Gastrocnemius medialis (tissue), 4 donors: ENCODE data around the gene HDHD5. TPM values are rescaled to one million over a fixed set of nuclear protein-coding genes. Genes with fewer than 3 reads are reported as not detected.
A peak's percentile ranks its signal among the peaks of the same experiment; 100 is the strongest.

Experiments used
- ATAC-seq, 2 donors: fragments of 150-250 bp; one replicate each; pipeline ENCODE4 v1.9.1; 2016
- DNase-seq, 2 donors: peaks; one replicate each; pipeline ENCODE4 v3.0.0-alpha.2; 2019
- H3K27ac ChIP-seq, 4 donors: fragments of 200-600 bp; sonication (generic); 1 replicate in 1 of 4; 2 replicates in 3 of 4; pipeline ENCODE4 v1.5.1; 2016 to 2018; ENCODE audit warnings: mild to moderate bottlenecking in 2 of 4, moderate library complexity in 1 of 4
- H3K27me3 ChIP-seq, 3 donors: fragments of 200-600 bp; sonication (generic) in 2 of 3; 1 replicate in 1 of 3; 2 replicates in 2 of 3; pipeline versions ENCODE4 v1.5.1 to v1.6.0; 2016 to 2019; ENCODE audit warnings: mild to moderate bottlenecking in 1 of 3, moderate library complexity in 1 of 3
- H3K36me3 ChIP-seq, 2 donors: fragments of 200-600 bp; sonication (generic) in 1 of 2; one replicate each; pipeline ENCODE4 v1.5.1; 2017 to 2018
- H3K4me1 ChIP-seq, 2 donors: fragments of 200-600 bp; sonication (generic) in 1 of 2; one replicate each; pipeline ENCODE4 v1.5.1; 2016 to 2017; ENCODE audit warnings: mild to moderate bottlenecking in 2 of 2
- H3K4me3 ChIP-seq, 4 donors: fragments of 200-600 bp; sonication (generic) in 3 of 4; 1 replicate in 1 of 4; 2 replicates in 3 of 4; pipeline ENCODE4 v1.5.1; 2016 to 2019; ENCODE audit warnings: mild to moderate bottlenecking in 2 of 4
- H3K9me3 ChIP-seq, 3 donors: fragments of 200-600 bp; sonication (generic) in 2 of 3; 1 replicate in 1 of 3; 2 replicates in 2 of 3; pipeline ENCODE4 v1.5.1; 2016 to 2019
- POLR2A ChIP-seq, 2 donors: fragments of 450-650 bp; IDR thresholded peaks; one replicate each; pipeline ENCODE4 v1.6.1; 2017; ENCODE audit warnings: antibody characterized with exemption in 2 of 2, mild to moderate bottlenecking in 2 of 2, moderate library complexity in 2 of 2
- in situ Hi-C, 4 donors: fragments of 200-750 bp; cut with MboI; loops; one replicate each; pipeline versions ENCODE4 v1.15.0 to v1.8.0; 2017; ENCODE audit warnings: low sequenced_read_pairs in 4 of 4
- intact Hi-C: fragments of 100-400 bp; cut with DNase I; formaldehyde crosslinking; loops from one replicate; pipeline ENCODE4 v1.15.1; 2023; ENCODE audit warnings: low total_unique reads
- total RNA-seq, 4 donors: library from RNA; depleted of rRNA; stranded (reverse); fragments of >200 nt; gene quantifications; one replicate each; pipeline versions ENCODE4 v1.1.0 to v1.2.3, GENCODE V29; 2016
- TF ChIP-seq, protein P1 (sequence below), 5 experiments: fragments of 450-650 bp in 3 of 5; fragments of 200-600 bp in 2 of 5; sonication (generic) in 2 of 5; IDR thresholded peaks in 4 of 5; conservative IDR thresholded peaks in 1 of 5; 1 replicate in 4 of 5; 2 replicates in 1 of 5; pipeline ENCODE4 v1.5.1; 2016 to 2019; ENCODE audit warnings: antibody characterized with exemption in 5 of 5, mild to moderate bottlenecking in 3 of 5, moderate library complexity in 3 of 5

HDHD5 gene
- total RNA-seq = 10 to 100 TPM; 32.0 to 38.5 (median 35.1) TPM

DNA sequence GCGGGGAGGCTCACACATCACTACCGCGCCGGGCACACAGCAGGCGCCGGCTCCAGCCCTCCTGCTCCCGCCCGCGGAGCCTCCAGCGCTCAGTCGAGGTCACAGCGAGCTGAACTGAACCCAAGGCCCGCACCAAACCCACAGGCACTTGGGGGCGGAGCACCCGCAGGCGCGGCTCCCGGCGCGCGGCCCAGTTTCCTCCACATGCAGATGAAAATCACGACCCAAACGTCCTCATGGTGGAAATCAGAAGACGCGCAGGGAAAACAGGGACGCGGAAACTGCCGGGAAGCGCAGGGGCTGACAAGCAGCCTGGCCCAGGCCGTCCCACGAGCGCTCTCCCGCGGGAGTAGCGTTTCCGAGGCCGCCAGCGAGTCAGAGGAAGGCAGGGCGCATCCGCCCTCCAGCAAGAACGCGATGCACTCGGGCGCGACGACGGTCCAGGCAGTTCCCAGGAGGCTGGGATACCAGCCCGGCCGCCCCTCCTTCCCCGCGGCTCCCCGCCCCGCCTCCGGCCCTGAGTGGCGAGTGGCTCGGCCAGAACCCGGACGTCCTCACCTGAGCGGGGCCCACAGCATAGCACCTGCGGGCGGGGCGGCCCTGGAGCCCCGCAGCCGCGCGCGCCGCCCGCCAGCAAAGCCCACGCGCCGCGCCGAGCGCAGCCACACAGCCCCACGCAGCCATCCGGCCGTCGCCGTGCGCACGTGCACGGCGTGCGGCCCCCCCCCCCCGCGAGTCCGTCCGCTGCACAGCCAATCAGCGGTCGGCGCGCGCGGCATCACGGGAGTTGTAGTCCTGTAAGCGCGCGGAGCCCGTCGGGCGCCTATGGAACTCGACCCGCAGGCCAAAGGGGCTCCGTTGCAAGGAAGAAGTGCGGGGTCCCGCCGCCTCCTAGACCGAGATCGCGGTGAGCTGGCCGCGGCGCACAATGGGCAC is at the start of gene HDHD5:
HDHD5 (minus strand) TSS at position 710 of the 936 bp plus-strand sequence; CDS start at position 684, 26 bp downstream.
- in situ Hi-C loops (loop anchor here in 3 of 4 donors (10.0 to 25.0 kb wide), 3 partner anchors 84 to 478 kb away; partner anchors contain the start of genes ATP6V1E1 (in 1 of the 3) and BCL2L13 (in 1 of the 3)), intact Hi-C loops (loop anchor here (5.0 kb wide), 2 partner anchors 37 to 208 kb away; partner anchors contain the start of genes CECR2 and TMEM121B)
- Histone ChIP-seq H3K4me3 (peak within 1 kb of the TSS; percentile 70 to 90 (median 80)), H3K27ac (peak within 1 kb of the TSS; percentile 91 to 94 (median 91)), H3K9me3 (no peaks in the 10 kb centered on the region), H3K4me1 (peaks cover 31 to 39% of the 10 kb centered on the region in 2 donors), H3K36me3 (no peaks in the 10 kb centered on the region), H3K27me3 (no peaks in the 10 kb centered on the region)
- TF ChIP-seq, protein P1, sequence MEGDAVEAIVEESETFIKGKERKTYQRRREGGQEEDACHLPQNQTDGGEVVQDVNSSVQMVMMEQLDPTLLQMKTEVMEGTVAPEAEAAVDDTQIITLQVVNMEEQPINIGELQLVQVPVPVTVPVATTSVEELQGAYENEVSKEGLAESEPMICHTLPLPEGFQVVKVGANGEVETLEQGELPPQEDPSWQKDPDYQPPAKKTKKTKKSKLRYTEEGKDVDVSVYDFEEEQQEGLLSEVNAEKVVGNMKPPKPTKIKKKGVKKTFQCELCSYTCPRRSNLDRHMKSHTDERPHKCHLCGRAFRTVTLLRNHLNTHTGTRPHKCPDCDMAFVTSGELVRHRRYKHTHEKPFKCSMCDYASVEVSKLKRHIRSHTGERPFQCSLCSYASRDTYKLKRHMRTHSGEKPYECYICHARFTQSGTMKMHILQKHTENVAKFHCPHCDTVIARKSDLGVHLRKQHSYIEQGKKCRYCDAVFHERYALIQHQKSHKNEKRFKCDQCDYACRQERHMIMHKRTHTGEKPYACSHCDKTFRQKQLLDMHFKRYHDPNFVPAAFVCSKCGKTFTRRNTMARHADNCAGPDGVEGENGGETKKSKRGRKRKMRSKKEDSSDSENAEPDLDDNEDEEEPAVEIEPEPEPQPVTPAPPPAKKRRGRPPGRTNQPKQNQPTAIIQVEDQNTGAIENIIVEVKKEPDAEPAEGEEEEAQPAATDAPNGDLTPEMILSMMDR (IDR thresholded peaks at IDR 0.05 in 4 of 5, conservative IDR thresholded peaks at IDR 0.05 in 1 of 5) = peak in 1 of 5 experiments; percentile 11
- peak; percentile 82 to 83 for TF ChIP-seq POLR2A (IDR thresholded peaks at IDR 0.05)
- peak; percentile 86 to 88 for DNase-seq
- peak; percentile 89 for ATAC-seq

- Histone ChIP-seq H3K36me3 (no peaks in the 10 kb centered on the region), H3K4me3 (no peak overlapping the region), H3K27ac (no peak overlapping the region), H3K4me1 (no peaks in the 10 kb centered on the region), H3K9me3 (no peaks in the 10 kb centered on the region), H3K27me3 (no peaks in the 10 kb centered on the region)
- DNase-seq = no peak
- in situ Hi-C loops = loop anchor here in 3 of 4 donors (10.0 to 25.0 kb wide), 3 partner anchors 59 to 299 kb away; no protein-coding TSS in a partner anchor
- TF ChIP-seq, protein P1 (IDR thresholded peaks at IDR 0.05 in 4 of 5, conservative IDR thresholded peaks at IDR 0.05 in 1 of 5) = peak in 1 of 5 experiments; percentile 29
- no peak for TF ChIP-seq POLR2A (IDR thresholded peaks at IDR 0.05)
- no peak for ATAC-seq
- intact Hi-C loops = loop anchor here (10.0 kb wide), 1 partner anchor 131 kb away; no protein-coding TSS in a partner anchor
These were observed 46.4 kb upstream of the HDHD5 start for GRCh38 chr22:17205432-17205831.

DNA sequence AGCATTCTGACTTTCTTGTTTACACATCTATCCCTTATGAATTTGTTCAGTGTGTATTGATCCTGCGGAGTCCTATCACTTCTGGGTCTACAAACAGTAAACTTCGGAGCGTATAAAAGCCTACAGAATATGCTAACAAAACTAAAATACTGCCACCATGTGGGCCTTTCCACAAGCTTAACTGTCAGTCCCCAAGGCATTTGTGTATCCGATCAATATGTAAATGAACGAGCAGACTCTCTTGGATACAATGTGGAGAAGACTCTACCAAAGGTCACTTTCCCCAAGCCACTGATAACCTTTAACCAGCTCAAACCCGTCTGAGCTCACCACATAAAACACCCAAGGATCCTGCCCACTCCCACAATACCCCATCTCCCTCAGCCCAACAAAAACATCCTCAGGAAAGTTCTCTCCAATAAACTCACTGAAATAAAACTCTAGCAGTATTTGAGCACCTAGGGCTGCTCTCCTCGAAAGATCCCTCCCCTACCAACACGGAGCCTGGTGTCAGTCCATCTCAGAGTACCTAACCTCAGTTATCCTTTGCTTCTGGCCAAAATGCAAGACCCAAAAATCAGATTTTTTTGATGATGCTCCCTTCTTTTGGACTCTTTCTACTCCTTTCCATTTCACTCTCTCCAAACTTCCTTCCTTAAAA is 42.3 kb upstream of the HDHD5 start:
- TF ChIP-seq, protein P1 (IDR thresholded peaks at IDR 0.05 in 4 of 5, conservative IDR thresholded peaks at IDR 0.05 in 1 of 5) = peak in 1 of 5 experiments; percentile 31
- no peak for TF ChIP-seq POLR2A (IDR thresholded peaks at IDR 0.05)
- DNase-seq (no peak), ATAC-seq (no peak)
- H3K4me3 ChIP-seq = no peak overlapping the region
- H3K27ac ChIP-seq = no peak overlapping the region
- no peaks in the 10 kb centered on the region for H3K27me3 ChIP-seq
- no peaks in the 10 kb centered on the region for H3K36me3 ChIP-seq
- intact Hi-C loops (loop anchor here (10.0 kb wide), 1 partner anchor 127 kb away; no protein-coding TSS in a partner anchor), in situ Hi-C loops (loop anchor here in 3 of 4 donors (10.0 to 25.0 kb wide), 3 partner anchors 63 to 303 kb away; no protein-coding TSS in a partner anchor)
- no peaks in the 10 kb centered on the region for H3K9me3 ChIP-seq
- no peaks in the 10 kb centered on the region for H3K4me1 ChIP-seq

DNA sequence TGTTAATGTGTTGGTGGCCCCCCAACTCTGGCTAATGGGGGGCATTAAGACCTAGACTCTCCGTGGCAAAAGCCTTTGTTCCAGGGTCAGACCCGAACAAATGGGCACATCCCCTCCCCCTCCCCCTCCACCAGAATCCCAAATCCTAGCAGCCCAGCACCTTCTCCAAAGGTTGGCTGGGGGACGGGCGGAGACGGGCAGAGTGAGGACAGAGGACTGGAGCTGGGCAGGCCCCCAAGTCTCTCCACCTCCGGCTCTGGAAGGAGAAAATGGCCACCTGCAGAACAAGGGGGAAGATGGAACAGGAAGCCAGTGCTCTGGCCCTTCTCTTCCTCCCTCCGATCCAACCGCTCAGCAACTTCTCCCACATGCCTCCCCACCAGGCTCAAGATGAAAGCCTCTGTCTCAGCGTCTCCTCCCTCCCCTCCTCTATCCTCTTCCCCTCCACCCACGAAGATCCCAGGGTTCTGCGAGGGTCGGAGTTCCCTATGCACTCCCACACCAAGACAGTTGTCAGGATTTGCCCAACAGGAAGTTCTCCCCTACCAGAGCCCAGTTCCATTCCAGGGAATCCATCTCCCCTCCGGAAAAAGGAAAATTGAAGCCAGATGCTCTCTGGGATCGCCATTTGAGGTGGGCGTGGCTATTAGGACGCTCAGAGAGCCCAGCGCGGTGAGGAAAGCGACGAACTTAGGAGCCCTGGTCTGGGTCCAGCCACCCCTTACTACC is 40.1 kb upstream of the HDHD5 start:
- DNase-seq = peak; percentile 13 to 22
- in situ Hi-C loops (loop anchor here in 1 of 4 donors (25.0 kb wide), 1 partner anchor 313 kb away; no protein-coding TSS in a partner anchor), intact Hi-C loops (loop anchor here (5.0 kb wide), 1 partner anchor 118 kb away; no protein-coding TSS in a partner anchor)
- Histone ChIP-seq H3K4me1 (no peaks in the 10 kb centered on the region), H3K36me3 (no peaks in the 10 kb centered on the region), H3K9me3 (no peaks in the 10 kb centered on the region), H3K4me3 (peak overlapping the region; percentile 25 to 53 (median 38)), H3K27ac (peak overlapping the region; percentile 27 to 76 (median 66)), H3K27me3 (no peaks in the 10 kb centered on the region)
- ATAC-seq = peak; percentile 60 to 64
- TF ChIP-seq, protein P1 (IDR thresholded peaks at IDR 0.05 in 4 of 5, conservative IDR thresholded peaks at IDR 0.05 in 1 of 5) = no peak
- TF ChIP-seq POLR2A (IDR thresholded peaks at IDR 0.05) = no peak
